HG02885 (cell line): ENCODE measurements around the gene CNTN4.

Experiments
- ATAC-seq: cut with Tn5 transposase; IDR thresholded peaks from one replicate; pipeline ENCODE4 v1.9.1; 2021; ENCODE audit warnings: mild to moderate bottlenecking; ENCODE audit not compliant: unreplicated experiment, poor library complexity

Gene CNTN4

DNA sequence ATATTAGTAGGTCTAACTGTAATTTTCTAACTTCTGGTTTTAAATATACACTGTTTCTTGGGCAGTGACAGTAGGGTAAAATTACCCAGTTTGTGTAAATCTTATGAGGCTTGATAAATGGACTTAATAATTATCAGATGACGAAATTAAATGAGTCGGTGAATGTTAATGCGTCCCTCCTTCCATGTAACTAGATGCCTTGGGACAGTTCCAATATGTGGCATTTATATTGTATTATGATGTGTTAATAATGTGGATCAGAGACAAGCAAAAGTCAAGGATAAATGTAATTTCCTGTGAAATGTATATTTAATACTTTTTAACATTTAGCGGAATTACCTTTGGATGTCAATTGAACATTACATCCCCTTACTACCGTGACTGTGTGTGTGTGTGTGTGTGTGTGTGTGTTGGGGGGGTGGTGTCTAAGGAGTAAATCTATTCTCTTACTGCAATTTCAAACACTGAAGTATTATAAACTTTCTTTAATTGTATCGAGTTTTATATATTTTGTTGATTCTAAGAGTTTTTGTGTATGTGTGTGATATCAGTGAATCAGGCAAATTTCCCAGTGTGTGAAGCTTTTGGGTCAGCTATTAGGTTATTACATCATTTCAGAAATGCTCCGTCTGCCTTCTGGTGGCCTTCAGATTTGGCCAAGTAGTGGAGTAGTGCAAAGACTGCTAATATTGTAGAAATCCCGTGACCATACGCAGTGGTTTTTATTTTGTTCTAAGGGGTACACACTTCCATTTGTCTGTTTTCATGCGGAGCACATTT lies 50.1 kb downstream of the CNTN4 start:
- ATAC-seq: no peak

DNA sequence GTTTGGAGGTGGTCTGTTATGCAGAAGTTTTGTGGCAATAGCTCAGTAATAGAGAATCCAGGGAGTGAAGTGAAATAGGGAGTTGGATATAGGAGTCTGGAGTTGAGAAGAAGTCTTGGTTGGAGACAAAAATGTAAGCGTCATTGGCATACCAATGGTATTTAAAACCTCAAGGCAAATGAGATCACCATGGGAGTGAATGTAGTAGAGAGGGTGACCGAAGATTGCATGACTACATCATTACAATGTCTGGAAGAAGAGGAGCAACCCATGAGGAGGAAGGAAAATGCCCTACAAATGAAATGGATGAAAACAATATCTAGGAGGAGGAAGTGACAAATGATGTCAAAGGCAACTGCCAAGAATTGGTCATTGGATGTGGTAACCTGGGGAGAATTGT lies 54.4 kb downstream of the CNTN4 start:
- no peak for ATAC-seq

DNA sequence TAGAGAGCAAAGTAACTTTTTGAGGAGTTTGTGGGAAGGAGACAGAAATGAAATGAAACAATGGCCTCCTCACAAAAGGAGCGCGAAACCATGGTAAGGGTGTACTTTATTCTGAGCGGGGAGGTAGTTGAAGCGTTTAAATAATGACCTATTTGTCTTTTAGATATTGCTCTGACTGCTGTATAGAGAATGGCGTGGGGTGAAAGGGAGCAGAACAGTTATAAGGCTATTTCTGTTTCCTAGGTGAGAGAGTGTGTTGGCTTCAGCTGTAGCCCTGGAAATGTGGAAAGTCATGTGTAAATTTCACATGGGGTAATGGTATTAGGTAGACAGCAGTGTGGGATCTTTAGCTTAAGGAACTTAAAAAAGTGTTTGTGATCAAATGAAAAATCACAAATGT lies 54.9 kb downstream of the CNTN4 start:
- no peak for ATAC-seq

DNA sequence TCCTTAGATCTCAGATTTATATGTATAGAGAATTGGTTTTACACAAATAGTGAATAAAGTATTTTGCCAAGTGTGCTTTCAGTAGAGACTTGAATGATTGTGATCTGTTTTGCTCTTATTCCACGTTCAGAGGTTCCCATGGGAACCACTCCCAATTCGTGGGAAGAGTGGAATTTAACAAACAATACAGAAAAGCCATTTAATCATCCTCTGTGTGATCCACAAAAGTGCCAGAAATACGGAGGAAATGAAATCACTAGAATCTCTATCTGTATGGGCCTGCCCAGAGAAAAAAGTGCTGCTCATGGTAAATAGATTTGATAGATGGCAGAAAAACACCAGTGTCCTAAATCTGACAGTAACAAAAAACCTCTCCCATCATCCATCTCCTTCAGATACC lies 56.0 kb downstream of the CNTN4 start:
- no peak for ATAC-seq

DNA sequence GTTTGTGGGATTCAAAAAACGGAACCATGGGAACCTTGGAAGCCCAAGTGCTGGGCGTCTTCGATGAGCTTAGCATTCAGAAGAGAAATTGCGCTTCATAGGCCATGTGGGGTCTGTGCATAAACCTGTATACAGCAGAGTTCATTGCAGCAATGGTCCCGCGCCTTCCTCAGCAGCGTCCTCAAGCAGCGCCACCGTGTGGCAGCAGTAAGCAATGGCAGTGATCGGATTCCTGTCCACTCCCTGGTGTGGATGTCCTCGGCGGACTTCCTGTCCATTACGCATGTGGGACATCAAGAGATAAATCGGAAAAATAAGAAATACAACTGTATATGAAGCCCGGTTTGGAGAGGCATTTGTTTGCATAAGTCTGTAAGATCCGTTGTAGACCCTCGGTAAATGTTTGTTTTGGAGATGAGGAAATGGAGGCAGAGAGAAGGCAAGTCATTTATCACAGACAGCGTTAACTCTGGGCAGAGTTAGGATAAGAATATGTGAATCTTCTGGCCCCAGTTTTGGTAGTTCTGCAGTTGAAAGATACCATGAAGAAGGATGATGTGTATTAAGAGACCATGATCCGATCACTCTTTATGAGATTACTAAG lies 57.7 kb downstream of the CNTN4 start:
- ATAC-seq: peak; percentile 63

DNA sequence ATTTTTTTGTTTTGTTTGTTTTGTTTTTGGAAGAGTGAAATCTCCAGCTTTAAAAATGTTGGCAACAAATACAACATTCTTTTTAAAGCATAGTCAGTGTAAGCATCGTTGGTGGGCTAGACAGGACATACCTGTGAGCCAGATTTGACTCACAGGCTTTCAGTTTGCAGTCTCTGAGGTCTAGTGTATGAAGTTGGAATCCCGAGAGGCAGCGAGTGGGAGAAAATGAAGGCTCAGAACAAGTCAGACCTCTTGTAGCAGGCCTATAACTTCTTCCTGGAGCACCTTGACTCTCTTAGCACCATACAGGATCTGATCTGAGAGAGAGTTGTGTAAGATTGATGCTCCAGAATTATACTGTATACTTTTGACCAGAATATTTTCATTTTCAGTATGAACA lies 60.2 kb downstream of the CNTN4 start:
- ATAC-seq: no peak

DNA sequence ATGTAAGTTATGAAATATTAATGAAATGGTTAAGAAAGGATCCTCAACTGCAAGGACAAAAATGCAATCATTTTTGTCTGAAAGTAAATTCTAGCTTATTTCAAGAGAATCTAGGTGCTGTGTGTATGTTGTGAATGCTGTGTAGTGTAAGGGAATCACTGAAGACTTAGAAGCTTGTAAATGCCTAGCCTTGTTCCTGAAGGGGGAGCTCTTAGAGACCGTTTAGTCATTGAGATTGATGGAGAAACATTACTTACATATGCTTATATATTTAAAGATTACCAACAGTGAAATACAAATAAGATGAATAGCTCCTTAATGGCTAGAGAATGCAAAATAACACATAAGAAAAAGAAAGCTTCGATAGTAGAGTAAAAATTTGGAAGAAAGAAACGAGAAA lies 67.9 kb downstream of the CNTN4 start:
- no peak for ATAC-seq

DNA sequence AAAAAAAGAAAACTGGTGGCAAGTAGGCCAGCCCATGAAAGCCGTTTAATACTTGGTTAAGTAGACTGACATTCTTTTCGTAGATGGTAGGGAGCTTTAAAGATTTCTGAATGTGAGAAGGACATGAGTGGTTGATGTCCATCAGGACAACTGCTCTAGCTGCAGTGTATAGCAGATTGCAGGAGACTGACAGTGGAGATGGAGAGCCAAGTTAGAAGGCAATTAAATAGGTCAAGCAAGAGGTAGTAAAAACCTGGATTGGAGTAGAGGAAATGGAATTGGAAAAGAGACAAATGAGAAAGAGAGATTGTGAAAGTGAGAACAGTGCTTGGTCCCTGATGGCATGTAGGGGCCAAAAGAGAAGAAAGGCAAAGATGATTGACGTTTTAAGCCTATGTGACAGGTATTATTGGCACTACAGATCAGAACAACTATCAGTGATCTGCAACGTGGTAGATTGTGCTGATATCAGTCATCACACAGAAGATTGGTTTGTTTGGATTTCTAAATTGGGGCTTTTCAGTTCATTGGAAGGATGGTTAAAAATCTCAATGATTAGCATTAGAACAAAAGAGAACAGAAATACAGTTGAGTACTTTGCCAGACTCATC lies 74.0 kb downstream of the CNTN4 start:
- no peak for ATAC-seq

DNA sequence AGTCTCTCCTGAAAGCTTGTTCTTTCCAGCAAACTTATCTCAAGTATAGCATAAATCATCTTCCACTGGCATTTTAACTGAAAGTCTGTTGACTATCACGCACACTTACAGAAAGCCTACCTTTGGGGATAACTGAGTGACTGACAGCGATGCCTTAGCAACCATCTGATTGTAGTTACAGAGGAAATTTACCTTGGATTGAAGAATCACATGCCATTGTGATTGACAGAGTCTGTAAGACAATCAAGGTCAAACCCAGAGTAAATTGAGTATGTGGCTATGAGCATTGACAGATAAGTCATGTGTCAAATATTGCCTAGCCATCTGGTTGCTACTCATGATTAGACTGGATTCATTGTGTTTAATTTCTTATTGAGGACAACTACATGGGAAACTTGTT lies 82.0 kb downstream of the CNTN4 start:
- ATAC-seq: no peak

DNA sequence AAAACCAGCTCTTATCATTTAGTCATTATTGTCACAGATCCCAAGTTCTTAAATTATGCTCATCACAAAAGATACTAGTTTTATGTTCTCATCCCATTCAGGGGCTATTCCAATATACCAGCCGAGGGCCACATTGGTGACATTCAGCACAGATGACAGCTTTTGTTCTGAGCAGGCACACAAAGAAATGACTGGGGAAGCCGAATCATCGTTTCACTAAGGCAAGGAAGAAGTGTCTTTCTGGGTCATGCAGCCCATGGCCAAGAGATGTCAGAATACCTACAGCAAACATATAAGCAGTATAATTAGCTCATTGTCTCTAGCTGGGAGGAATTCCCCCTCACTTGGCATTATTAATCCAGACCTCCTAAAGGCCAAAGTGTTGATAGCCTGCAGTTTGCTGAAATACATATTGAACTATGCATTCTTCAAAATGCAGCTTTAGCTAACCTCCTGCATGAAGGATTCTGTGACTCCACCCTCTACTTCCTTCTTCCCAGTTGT lies 100.2 kb downstream of the CNTN4 start:
- no peak for ATAC-seq

DNA sequence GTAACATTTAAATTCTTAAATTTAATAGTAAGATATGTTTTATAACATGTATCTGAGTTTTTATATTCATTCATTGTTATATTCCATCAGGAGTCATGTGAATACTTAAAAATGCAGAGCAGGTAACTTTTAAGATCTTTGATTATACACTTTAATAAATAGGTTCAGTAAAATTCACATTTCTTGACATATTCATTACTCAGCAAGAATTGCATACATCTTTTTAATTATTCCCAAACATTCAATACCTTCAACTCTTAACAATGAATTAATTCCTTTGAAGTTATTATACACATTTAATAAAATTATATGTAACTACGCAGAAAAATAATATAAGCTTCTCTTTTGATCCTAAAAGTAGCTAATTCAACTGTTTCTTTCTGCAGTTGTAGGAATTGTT lies 105.4 kb downstream of the CNTN4 start:
- no peak for ATAC-seq

DNA sequence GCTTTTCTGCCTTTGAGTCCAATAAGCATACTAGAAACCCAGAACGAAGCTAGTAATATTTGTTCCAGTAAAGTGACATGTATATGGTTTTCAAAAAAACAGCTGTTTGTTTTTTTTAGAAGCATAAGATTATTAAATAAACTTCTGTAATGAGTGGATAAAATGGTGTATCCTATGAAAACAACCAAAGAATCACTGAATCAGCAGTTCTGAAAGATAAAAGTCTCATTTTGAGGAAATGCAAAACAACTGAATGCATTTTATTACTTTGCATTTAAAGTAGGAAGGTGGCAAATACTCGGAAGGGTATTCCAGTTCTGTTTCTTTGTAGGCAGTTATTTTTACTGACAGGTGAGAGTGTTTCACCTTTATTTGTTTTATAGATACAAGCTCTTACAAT lies 107.0 kb downstream of the CNTN4 start:
- ATAC-seq: no peak

DNA sequence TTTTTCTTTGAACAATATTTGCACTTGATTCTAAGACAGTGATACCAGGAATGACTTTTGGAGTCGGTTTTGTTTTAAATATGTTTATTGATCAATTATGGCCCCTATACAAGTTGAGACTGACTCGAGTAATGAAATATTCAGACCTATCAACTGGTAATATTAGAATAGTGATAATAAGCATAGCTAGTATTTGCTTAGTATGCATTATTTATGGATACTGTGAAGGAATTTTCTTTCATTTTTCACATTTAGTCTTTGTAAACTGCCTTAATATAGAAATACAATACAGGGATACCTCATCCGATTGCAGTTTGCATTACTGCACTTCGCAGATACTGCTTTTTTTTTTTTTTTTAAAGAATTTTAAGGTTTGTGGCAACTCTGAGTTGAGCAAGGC lies 107.9 kb downstream of the CNTN4 start:
- ATAC-seq: no peak

DNA sequence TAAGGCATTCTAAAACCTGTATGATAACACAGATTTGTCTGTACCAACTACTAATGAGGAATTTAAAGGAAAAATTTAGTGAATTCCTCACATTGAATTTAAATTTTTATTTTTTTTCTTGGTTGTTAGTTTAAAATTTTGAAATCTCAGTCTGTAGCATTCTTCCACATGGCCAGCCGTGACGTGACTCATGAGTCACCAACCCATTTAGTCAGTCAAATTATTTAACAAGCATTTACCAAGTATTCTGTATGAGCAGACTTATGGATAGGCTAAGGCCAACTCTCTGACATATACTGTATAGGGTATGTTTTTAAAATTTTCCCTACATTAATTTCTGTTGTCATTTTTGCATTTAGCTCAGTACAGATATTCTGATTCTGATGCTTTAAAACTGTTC lies 112.9 kb downstream of the CNTN4 start:
- no peak for ATAC-seq

DNA sequence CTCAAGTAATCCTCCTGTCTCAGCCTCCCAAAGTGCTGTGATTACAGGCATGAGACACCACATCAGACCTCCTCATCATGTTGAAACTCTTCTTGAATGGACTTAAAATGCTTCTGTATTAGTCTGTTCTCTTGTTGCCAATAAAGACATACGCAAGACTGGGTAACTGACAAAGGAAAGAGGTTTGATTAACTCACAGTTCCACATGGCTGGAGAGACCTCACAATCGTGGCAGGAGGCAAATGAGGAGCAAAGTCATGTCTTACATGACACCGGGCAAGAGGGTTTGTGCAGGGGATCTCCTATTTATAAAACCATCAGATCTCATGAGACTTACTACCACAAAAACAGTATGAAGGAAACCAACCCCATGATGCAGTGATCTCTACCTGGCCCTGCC lies 113.5 kb downstream of the CNTN4 start:
- no peak for ATAC-seq

DNA sequence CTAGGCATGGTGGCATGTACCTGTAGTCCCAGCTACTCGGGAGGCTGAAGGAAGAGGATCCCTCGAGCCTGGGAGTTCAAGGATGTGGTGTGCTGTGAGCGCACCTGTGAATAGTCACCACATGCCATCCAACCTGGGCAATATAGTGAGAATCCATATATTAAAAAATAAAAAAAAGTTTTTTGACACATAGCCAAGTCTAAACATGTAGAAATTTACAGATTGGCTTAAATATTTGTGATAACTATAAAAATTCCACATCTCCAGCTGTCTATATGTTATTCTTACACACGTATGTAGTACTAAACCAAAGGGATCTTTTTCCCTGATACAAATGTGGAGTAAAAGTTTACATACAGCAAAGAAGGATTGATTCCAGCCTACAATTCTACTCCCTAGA lies 119.7 kb downstream of the CNTN4 start:
- no peak for ATAC-seq

DNA sequence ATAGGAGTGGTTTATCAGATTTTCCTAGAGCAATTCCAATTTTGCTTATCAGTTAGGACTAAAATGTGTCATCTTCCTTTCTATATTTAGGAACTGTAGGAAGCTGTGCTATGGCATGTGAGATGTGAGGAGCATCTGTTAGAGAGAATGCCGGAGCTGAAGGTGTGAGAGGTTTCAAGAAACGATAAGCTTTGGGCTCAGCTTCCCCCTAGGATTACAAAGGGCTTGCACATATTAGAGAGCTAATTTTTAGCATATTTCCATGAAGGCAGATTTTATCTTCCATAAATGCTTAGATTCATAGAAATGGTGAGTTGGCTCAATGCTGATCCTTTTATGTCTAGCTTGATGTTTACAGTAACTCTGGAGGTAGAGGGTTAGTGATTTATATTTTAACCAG lies 120.2 kb downstream of the CNTN4 start:
- no peak for ATAC-seq

DNA sequence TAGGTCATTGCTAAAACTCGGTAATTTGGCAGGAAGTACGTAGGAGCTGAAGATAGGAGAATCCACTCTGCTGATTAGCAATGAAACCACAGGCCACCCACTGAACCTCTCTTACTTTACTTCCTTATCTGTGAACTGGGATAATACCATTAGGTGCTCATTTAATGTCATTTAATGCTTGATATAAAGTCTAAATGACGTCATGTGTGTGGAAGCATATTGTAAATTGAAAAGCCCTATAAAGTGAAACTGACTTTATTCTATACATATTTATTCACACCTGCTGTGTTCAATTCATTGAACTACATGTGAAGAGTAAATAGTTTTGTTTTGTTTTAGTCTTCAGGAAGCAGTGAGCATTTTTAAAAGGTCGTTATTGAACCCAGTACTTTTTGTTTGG lies 137.5 kb downstream of the CNTN4 start:
- ATAC-seq: no peak

DNA sequence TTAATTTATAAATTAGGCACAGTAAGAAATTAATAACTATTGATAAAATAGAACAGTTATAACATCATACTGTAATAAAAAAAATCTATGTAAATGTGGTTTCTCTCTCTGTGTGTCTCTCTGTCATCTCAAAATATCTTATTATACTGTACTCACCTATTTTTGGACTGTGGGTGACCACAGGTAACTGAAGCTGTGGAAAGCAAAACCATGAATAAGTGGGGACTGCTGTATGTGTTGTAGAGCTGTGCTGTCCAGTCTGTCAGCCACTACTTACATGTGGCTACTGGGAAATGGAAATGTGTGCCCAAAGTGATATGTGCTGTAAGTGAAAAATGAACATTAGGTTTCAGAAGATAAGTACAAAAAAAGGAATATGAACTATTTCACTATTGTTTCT lies 145.5 kb downstream of the CNTN4 start:
- ATAC-seq: no peak

DNA sequence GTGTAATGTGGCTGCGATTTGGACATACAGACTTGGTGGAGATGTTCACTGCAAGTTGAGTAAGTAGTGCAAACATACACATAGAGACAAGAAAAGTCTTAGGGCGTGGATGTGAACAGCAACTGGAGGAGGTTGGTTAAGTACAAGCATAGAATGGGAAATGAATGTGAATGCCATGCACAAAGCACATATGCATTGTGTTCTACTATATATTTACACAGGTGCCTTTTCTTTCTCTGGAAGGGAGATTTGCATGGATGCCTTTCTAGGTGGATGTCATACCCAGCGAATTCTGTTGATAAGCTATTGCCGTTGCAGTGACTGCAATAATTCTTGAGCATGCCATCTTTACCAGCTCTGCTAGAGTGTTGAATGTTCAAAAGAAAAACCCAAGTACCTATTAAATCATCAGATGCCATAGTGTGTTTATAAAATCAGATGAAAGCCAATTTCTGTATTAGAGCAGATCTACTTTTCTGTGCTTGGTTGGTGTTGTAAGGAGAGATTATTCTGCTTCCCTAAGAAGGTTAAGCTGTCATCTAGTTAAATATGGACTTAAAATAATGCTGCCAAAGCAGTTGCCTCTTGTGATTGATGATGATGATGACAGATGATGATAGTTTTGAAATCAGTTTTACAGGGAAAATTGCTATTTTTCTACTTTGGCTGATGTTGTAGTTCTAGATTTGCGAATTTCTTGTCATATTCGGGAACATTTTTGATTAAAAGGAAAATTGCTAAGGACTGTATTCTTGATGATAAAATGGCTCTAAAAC lies 148.4 kb downstream of the CNTN4 start:
- ATAC-seq: no peak

DNA sequence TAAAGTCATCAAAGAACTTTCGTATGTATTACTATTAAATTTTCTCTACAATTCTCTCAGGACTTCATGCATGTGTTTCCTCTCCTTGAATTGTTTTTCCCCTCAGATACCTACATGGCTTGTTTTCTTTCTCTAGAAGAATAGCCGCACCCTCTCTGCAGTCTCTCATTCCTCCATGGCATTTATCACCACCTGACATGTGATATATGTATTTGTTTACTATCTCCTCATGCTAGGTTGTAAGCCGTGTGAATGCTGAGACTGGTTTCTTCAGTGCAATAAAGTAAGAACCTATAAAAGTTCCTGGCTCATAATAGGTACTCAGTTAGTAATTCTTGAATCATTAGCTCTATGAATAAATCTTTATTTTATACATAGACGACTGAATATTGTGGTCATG lies 149.2 kb downstream of the CNTN4 start:
- no peak for ATAC-seq
